Nephron progenitor cell (in vitro differentiated cells): Measurements from ENCODE around the gene TPCN1.

Experiments
- DNase-seq: peaks from one replicate; pipeline ENCODE4 v3.0.0; 2021
- H3K27ac Mint-ChIP-seq: 2 replicates; pipeline ENCODE4 v1.8.0; 2021; ENCODE audit warnings: mild to moderate bottlenecking, moderate library complexity, mixed read lengths
- H3K27me3 Mint-ChIP-seq: 2 replicates; pipeline ENCODE4 v1.8.0; 2021; ENCODE audit warnings: mild to moderate bottlenecking, low read depth, mixed read lengths; ENCODE audit not compliant: poor library complexity
- H3K36me3 Mint-ChIP-seq: 2 replicates; pipeline ENCODE4 v1.8.0; 2021; ENCODE audit warnings: low read depth, mixed read lengths
- H3K4me1 Mint-ChIP-seq: 2 replicates; pipeline ENCODE4 v1.8.0; 2021; ENCODE audit warnings: mixed read lengths
- H3K4me3 Mint-ChIP-seq: 2 replicates; pipeline ENCODE4 v1.8.0; 2021; ENCODE audit warnings: mild to moderate bottlenecking, moderate library complexity, mixed read lengths
- H3K9me3 Mint-ChIP-seq: 2 replicates; pipeline ENCODE4 v1.8.0; 2021; ENCODE audit warnings: mild to moderate bottlenecking, moderate library complexity, mixed read lengths
- CTCF ChIP-seq: fragments of 200-600 bp; sonication (generic); IDR thresholded peaks from 2 replicates; pipeline ENCODE4 v1.5.0; 2021; ENCODE audit warnings: antibody characterized with exemption

TPCN1 gene

GRCh38 chr12:113190761-113191160 lies 30.5 kb upstream of the TPCN1 start:
- peaks cover 52% of the 10 kb centered on the region for H3K36me3 Mint-ChIP-seq
- H3K27me3 Mint-ChIP-seq: no peaks in the 10 kb centered on the region
- DNase-seq: peak; percentile 36
- H3K9me3 Mint-ChIP-seq: no peaks in the 10 kb centered on the region
- peak overlapping the region; percentile 61 for H3K27ac Mint-ChIP-seq
- no peak overlapping the region for H3K4me3 Mint-ChIP-seq
- no peak for TF ChIP-seq CTCF
- peaks cover 63% of the 10 kb centered on the region for H3K4me1 Mint-ChIP-seq

GRCh38 chr12:113191227-113191626 lies 30.0 kb upstream of the TPCN1 start:
- DNase-seq: no peak
- no peaks in the 10 kb centered on the region for H3K27me3 Mint-ChIP-seq
- H3K9me3 Mint-ChIP-seq: no peaks in the 10 kb centered on the region
- H3K4me1 Mint-ChIP-seq: peaks cover 61% of the 10 kb centered on the region
- no peak for TF ChIP-seq CTCF
- H3K4me3 Mint-ChIP-seq: no peak overlapping the region
- H3K27ac Mint-ChIP-seq: no peak overlapping the region
- peaks cover 51% of the 10 kb centered on the region for H3K36me3 Mint-ChIP-seq

- H3K4me1 Mint-ChIP-seq: peaks cover 55% of the 10 kb centered on the region
- H3K27me3 Mint-ChIP-seq: peaks cover 2% of the 10 kb centered on the region
- peaks cover 25% of the 10 kb centered on the region for H3K36me3 Mint-ChIP-seq
- DNase-seq: peak; percentile 56
- H3K9me3 Mint-ChIP-seq: no peaks in the 10 kb centered on the region
- peak; percentile 8 for TF ChIP-seq CTCF
- no peak overlapping the region for H3K4me3 Mint-ChIP-seq
- H3K27ac Mint-ChIP-seq: peak overlapping the region; percentile 95
These were observed 26.3 kb upstream of the TPCN1 start for GRCh38 chr12:113194971-113195391.

GRCh38 chr12:113195598-113195997 lies 25.7 kb upstream of the TPCN1 start:
- Mint-ChIP-seq H3K4me1 (peaks cover 51% of the 10 kb centered on the region), H3K27ac (peak overlapping the region; percentile 98), H3K27me3 (peaks cover 2% of the 10 kb centered on the region), H3K4me3 (peak overlapping the region; percentile 5), H3K9me3 (no peaks in the 10 kb centered on the region), H3K36me3 (peaks cover 23% of the 10 kb centered on the region)
- no peak for TF ChIP-seq CTCF
- DNase-seq: no peak

- H3K27me3 Mint-ChIP-seq: peaks cover 2% of the 10 kb centered on the region
- H3K36me3 Mint-ChIP-seq: peaks cover 17% of the 10 kb centered on the region
- no peaks in the 10 kb centered on the region for H3K9me3 Mint-ChIP-seq
- TF ChIP-seq CTCF: no peak
- H3K27ac Mint-ChIP-seq: no peak overlapping the region
- peaks cover 47% of the 10 kb centered on the region for H3K4me1 Mint-ChIP-seq
- H3K4me3 Mint-ChIP-seq: no peak overlapping the region
- DNase-seq: no peak
These were observed 24.7 kb upstream of the TPCN1 start for GRCh38 chr12:113196582-113196981.

- Mint-ChIP-seq H3K4me3 (no peak overlapping the region), H3K36me3 (peaks cover 13% of the 10 kb centered on the region), H3K27ac (no peak overlapping the region), H3K27me3 (peaks cover 2% of the 10 kb centered on the region), H3K9me3 (no peaks in the 10 kb centered on the region), H3K4me1 (peaks cover 44% of the 10 kb centered on the region)
- peak; percentile 58 for TF ChIP-seq CTCF
- peak; percentile 45 for DNase-seq
These were observed 24.3 kb upstream of the TPCN1 start for GRCh38 chr12:113196990-113197389.
